Measurements from ENCODE around the gene OR10C1.
"Not testable (repeated sequence)": the region's sequence is repeated elsewhere in the genome, so short reads cannot be mapped to it uniquely, and the experiment has no call there.

The OR10C1 gene

GRCh38 chr6:29442719-29443118 lies 3.6 kb downstream of the OR10C1 start:
- Histone ChIP-seq H3K4me1 (ENCODE audit: control insufficient read depth, insufficient read depth, low read length) (peaks cover 7% of the 10 kb centered on the region), H3K27me3 (ENCODE audit: control insufficient read depth, insufficient read depth, low read length) (no peaks in the 10 kb centered on the region), H3K36me3 (ENCODE audit: control insufficient read depth, insufficient read depth, low read length) (no peaks in the 10 kb centered on the region), H3K4me3 (ENCODE audit: low read depth, low read length) (no peak overlapping the region), H3K9ac (ENCODE audit: low read length) (no peak overlapping the region), H3K27ac (ENCODE audit: low read depth, low read length) (no peak overlapping the region), H3K9me3 (ENCODE audit: control insufficient read depth, insufficient read depth, low read depth, low read length) (0 out of 2 replicates have a peak, but pooled peaks cover 8% of the 10 kb centered on the region)

GRCh38 chr6:29444031-29444430 lies 4.9 kb downstream of the OR10C1 start:
- H3K4me1 ChIP-seq (ENCODE audit: control insufficient read depth, insufficient read depth, low read length); H3K27me3 ChIP-seq (ENCODE audit: control insufficient read depth, insufficient read depth, low read length); H3K9ac ChIP-seq (ENCODE audit: low read length); H3K4me3 ChIP-seq (ENCODE audit: low read depth, low read length); H3K27ac ChIP-seq (ENCODE audit: low read depth, low read length); H3K9me3 ChIP-seq (ENCODE audit: control insufficient read depth, insufficient read depth, low read depth, low read length); H3K36me3 ChIP-seq (ENCODE audit: control insufficient read depth, insufficient read depth, low read length): not testable (repeated sequence)

DNA sequence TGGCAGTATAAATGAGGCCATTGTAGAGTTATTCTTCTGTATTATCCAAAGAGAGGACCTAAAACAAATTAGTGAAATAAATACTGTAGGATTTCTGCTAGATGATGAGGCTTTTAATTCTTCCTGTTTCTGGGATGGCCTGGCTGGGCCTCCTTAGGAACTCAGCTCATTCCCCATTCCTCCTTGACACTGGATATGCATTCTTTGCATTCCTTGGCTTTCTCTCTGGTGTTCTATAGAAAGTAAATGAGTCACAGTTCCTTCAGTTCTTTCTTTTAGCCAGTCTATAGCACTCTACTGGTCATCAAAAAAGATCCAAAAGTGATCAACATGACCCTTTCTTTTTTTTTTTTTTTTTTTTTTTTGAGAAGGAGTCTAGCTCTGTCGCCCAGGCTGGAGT lies 8.6 kb downstream of the OR10C1 start:
- 0 out of 2 replicates have a peak, but pooled peaks cover 8% of the 10 kb centered on the region for H3K9me3 ChIP-seq (ENCODE audit: control insufficient read depth, insufficient read depth, low read depth, low read length)
- peak overlapping the region; percentile 71; the same call in 1 of the 2 replicates for H3K27ac ChIP-seq (ENCODE audit: low read depth, low read length)
- H3K36me3 ChIP-seq (ENCODE audit: control insufficient read depth, insufficient read depth, low read length) = no peaks in the 10 kb centered on the region
- H3K4me3 ChIP-seq (ENCODE audit: low read depth, low read length) = no peak overlapping the region
- H3K27me3 ChIP-seq (ENCODE audit: control insufficient read depth, insufficient read depth, low read length) = no peaks in the 10 kb centered on the region
- H3K9ac ChIP-seq (ENCODE audit: low read length) = no peak overlapping the region
- H3K4me1 ChIP-seq (ENCODE audit: control insufficient read depth, insufficient read depth, low read length) = peaks cover 7% of the 10 kb centered on the region

- Histone ChIP-seq H3K27me3 (ENCODE audit: control insufficient read depth, insufficient read depth, low read length) (no peaks in the 10 kb centered on the region), H3K9me3 (ENCODE audit: control insufficient read depth, insufficient read depth, low read depth, low read length) (no peaks in the 10 kb centered on the region), H3K4me3 (ENCODE audit: low read depth, low read length) (no peak overlapping the region), H3K36me3 (ENCODE audit: control insufficient read depth, insufficient read depth, low read length) (no peaks in the 10 kb centered on the region), H3K4me1 (ENCODE audit: control insufficient read depth, insufficient read depth, low read length) (peaks cover 7% of the 10 kb centered on the region), H3K9ac (ENCODE audit: low read length) (no peak overlapping the region), H3K27ac (ENCODE audit: low read depth, low read length) (no peak overlapping the region)
Measured at GRCh38 chr6:29451471-29452193, 12.5 kb downstream of the OR10C1 start.

- Histone ChIP-seq H3K4me3 (ENCODE audit: low read depth, low read length) (no peak within 1 kb of the TSS), H3K9ac (ENCODE audit: low read length) (no peak within 1 kb of the TSS), H3K27me3 (ENCODE audit: control insufficient read depth, insufficient read depth, low read length) (no peaks in the 10 kb centered on the region), H3K9me3 (ENCODE audit: control insufficient read depth, insufficient read depth, low read depth, low read length) (no peaks in the 10 kb centered on the region), H3K36me3 (ENCODE audit: control insufficient read depth, insufficient read depth, low read length) (no peaks in the 10 kb centered on the region), H3K4me1 (ENCODE audit: control insufficient read depth, insufficient read depth, low read length) (no peaks in the 10 kb centered on the region), H3K27ac (ENCODE audit: low read depth, low read length) (no peak within 1 kb of the TSS)
Measured at GRCh38 chr6:29456971-29457370, 17.9 kb downstream of the OR10C1 start, which contains the start of the genes OR11A1 and OR2H1. Gene OR11A1 (minus strand): TSS chr6:29457071. CDS start chr6:29427641, 29,430 bp downstream. Gene OR2H1 (plus strand): TSS chr6:29457155. CDS start chr6:29461770, 4,615 bp downstream.

GRCh38 chr6:29461021-29461814 lies 22.1 kb downstream of the OR10C1 start:
- Histone ChIP-seq H3K36me3 (ENCODE audit: control insufficient read depth, insufficient read depth, low read length) (no peaks in the 10 kb centered on the region), H3K9me3 (ENCODE audit: control insufficient read depth, insufficient read depth, low read depth, low read length) (no peaks in the 10 kb centered on the region), H3K4me1 (ENCODE audit: control insufficient read depth, insufficient read depth, low read length) (no peaks in the 10 kb centered on the region), H3K9ac (ENCODE audit: low read length) (no peak overlapping the region), H3K27me3 (ENCODE audit: control insufficient read depth, insufficient read depth, low read length) (no peaks in the 10 kb centered on the region), H3K4me3 (ENCODE audit: low read depth, low read length) (no peak overlapping the region), H3K27ac (ENCODE audit: low read depth, low read length) (no peak overlapping the region)

DNA sequence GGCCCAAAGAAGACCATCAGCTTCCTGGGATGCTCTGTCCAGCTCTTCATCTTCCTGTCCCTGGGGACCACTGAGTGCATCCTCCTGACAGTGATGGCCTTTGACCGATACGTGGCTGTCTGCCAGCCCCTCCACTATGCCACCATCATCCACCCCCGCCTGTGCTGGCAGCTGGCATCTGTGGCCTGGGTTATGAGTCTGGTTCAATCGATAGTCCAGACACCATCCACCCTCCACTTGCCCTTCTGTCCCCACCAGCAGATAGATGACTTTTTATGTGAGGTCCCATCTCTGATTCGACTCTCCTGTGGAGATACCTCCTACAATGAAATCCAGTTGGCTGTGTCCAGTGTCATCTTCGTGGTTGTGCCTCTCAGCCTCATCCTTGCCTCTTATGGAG lies 22.9 kb downstream of the OR10C1 start:
- Histone ChIP-seq H3K36me3 (ENCODE audit: control insufficient read depth, insufficient read depth, low read length) (no peaks in the 10 kb centered on the region), H3K27ac (ENCODE audit: low read depth, low read length) (no peak overlapping the region), H3K4me1 (ENCODE audit: control insufficient read depth, insufficient read depth, low read length) (no peaks in the 10 kb centered on the region), H3K27me3 (ENCODE audit: control insufficient read depth, insufficient read depth, low read length) (no peaks in the 10 kb centered on the region), H3K4me3 (ENCODE audit: low read depth, low read length) (no peak overlapping the region), H3K9ac (ENCODE audit: low read length) (no peak overlapping the region), H3K9me3 (ENCODE audit: control insufficient read depth, insufficient read depth, low read depth, low read length) (no peaks in the 10 kb centered on the region)

DNA sequence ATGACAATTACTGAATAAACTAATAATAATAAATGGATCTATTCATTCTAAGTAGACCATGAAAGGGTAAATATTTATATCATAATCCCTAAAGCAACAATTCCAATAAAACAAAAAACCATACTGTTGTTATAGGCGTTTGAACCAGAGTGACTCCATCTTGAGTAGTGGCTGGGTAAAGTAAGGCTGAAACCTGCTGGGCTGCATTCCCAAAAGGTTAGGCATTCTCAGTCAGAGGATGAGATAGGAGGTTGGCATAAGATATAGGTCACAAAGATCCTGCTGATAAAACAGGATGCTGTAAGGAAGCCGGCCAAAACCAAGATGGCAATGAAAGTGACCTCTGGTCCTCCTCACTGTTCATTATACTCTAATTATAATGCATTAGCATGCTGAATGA lies 26.2 kb downstream of the OR10C1 start:
- no peak overlapping the region for H3K9ac ChIP-seq (ENCODE audit: low read length)
- no peaks in the 10 kb centered on the region for H3K9me3 ChIP-seq (ENCODE audit: control insufficient read depth, insufficient read depth, low read depth, low read length)
- H3K4me1 ChIP-seq (ENCODE audit: control insufficient read depth, insufficient read depth, low read length) = no peaks in the 10 kb centered on the region
- no peak overlapping the region for H3K27ac ChIP-seq (ENCODE audit: low read depth, low read length)
- H3K27me3 ChIP-seq (ENCODE audit: control insufficient read depth, insufficient read depth, low read length) = no peaks in the 10 kb centered on the region
- no peaks in the 10 kb centered on the region for H3K36me3 ChIP-seq (ENCODE audit: control insufficient read depth, insufficient read depth, low read length)
- no peak overlapping the region for H3K4me3 ChIP-seq (ENCODE audit: low read depth, low read length)

GRCh38 chr6:29465801-29466200 lies 26.7 kb downstream of the OR10C1 start:
- Histone ChIP-seq H3K27ac (ENCODE audit: low read depth, low read length) (no peak overlapping the region), H3K36me3 (ENCODE audit: control insufficient read depth, insufficient read depth, low read length) (no peaks in the 10 kb centered on the region), H3K4me3 (ENCODE audit: low read depth, low read length) (no peak overlapping the region), H3K9ac (ENCODE audit: low read length) (no peak overlapping the region), H3K4me1 (ENCODE audit: control insufficient read depth, insufficient read depth, low read length) (no peaks in the 10 kb centered on the region), H3K27me3 (ENCODE audit: control insufficient read depth, insufficient read depth, low read length) (no peaks in the 10 kb centered on the region), H3K9me3 (ENCODE audit: control insufficient read depth, insufficient read depth, low read depth, low read length) (no peaks in the 10 kb centered on the region)

DNA sequence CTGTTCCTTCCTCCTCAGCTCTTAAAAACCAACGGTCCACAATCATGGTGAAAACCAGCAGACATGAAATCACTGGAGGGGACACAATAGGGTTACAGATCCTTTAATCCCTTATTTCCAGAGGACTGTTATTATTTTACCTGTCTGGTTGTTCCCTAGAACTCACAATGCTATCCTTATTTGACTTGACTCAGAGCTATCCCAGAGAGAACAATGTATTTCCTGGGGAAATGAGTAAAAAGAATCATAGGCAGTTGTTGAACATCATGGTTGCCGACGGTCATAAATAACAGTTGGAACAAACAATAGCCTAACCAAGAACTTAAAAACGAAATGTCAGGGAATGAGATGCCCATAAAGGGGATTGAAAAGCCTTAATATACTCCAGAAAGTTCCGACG lies 27.1 kb downstream of the OR10C1 start:
- no peaks in the 10 kb centered on the region for H3K36me3 ChIP-seq (ENCODE audit: control insufficient read depth, insufficient read depth, low read length)
- no peaks in the 10 kb centered on the region for H3K9me3 ChIP-seq (ENCODE audit: control insufficient read depth, insufficient read depth, low read depth, low read length)
- no peaks in the 10 kb centered on the region for H3K4me1 ChIP-seq (ENCODE audit: control insufficient read depth, insufficient read depth, low read length)
- H3K27me3 ChIP-seq (ENCODE audit: control insufficient read depth, insufficient read depth, low read length) = no peaks in the 10 kb centered on the region
- H3K4me3 ChIP-seq (ENCODE audit: low read depth, low read length) = no peak overlapping the region
- H3K27ac ChIP-seq (ENCODE audit: low read depth, low read length) = no peak overlapping the region
- no peak overlapping the region for H3K9ac ChIP-seq (ENCODE audit: low read length)

DNA sequence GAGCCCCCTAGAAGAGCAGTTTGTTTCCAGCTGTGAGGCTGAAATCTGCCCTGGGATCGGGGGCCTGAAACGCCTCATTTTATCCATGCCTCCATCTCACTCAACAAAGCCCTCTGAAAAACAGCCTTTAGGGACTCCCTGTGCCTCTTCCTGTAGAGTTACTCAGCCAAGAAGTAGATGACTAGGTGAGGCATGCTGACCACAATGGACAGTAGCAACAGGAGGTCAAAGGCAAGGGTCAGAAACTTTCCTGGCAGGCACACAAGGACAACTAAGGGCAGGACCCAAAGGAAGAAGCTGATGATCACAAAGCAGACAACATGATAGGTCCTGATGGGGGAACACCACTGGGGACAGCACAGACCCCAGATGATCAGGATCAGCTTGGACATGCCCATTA lies 35.9 kb downstream of the OR10C1 start:
- Histone ChIP-seq H3K9me3 (ENCODE audit: control insufficient read depth, insufficient read depth, low read depth, low read length) (no peaks in the 10 kb centered on the region), H3K4me3 (ENCODE audit: low read depth, low read length) (no peak overlapping the region), H3K27me3 (ENCODE audit: control insufficient read depth, insufficient read depth, low read length) (no peaks in the 10 kb centered on the region), H3K27ac (ENCODE audit: low read depth, low read length) (no peak overlapping the region), H3K4me1 (ENCODE audit: control insufficient read depth, insufficient read depth, low read length) (no peaks in the 10 kb centered on the region), H3K36me3 (ENCODE audit: control insufficient read depth, insufficient read depth, low read length) (no peaks in the 10 kb centered on the region), H3K9ac (ENCODE audit: low read length) (no peak overlapping the region)
